Measurements from ENCODE around the gene HPS4. TPM values are rescaled to one million over a fixed set of nuclear protein-coding genes. Genes with fewer than 3 reads are reported as not detected.

The HPS4 gene
- total RNA-seq, 1 donor from 2014 or later, result 55.1 TPM

DNA sequence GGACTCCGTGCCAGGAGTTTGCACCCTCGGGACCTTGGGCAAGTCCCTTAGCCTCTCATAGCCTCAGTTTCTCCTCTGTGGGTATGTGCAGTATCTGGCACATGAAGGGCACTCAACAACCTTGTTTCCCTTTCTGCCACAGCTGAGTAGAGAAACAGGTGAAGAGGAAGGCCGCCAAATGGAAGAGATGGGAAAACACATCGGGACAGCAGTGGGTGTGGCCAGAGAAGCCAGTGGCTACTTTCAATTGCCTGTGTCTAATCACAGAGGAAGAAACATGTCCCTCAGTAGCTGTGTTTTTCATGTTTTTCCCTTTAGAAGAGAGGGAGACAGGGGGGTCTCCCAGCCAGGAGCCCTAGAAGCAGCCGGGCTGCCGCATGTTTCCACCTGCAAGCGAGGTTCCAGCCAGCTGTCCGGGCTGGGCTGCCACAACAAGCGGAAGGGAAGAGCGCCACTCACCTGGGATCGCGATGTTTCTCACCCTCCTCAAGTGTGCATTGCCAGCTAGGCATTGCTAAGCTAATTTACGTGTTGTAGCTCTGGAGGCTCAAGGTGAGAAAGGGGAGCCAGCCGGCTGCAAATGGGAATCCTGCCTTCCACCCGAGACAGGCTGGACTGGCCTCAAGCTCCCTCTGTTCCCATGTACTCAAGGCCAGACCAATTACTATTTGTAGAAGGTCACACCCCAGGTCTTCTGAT is 37.9 kb downstream of the HPS4 start:
- peaks cover 46% of the 10 kb centered on the region for H3K4me1 Mint-ChIP-seq (ENCODE audit: low read depth, unreplicated experiment)
- peaks cover 13% of the 10 kb centered on the region for H3K27me3 Mint-ChIP-seq (ENCODE audit: unreplicated experiment)
- TF ChIP-seq, protein P1, sequence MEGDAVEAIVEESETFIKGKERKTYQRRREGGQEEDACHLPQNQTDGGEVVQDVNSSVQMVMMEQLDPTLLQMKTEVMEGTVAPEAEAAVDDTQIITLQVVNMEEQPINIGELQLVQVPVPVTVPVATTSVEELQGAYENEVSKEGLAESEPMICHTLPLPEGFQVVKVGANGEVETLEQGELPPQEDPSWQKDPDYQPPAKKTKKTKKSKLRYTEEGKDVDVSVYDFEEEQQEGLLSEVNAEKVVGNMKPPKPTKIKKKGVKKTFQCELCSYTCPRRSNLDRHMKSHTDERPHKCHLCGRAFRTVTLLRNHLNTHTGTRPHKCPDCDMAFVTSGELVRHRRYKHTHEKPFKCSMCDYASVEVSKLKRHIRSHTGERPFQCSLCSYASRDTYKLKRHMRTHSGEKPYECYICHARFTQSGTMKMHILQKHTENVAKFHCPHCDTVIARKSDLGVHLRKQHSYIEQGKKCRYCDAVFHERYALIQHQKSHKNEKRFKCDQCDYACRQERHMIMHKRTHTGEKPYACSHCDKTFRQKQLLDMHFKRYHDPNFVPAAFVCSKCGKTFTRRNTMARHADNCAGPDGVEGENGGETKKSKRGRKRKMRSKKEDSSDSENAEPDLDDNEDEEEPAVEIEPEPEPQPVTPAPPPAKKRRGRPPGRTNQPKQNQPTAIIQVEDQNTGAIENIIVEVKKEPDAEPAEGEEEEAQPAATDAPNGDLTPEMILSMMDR (IDR thresholded peaks at IDR 0.05; ENCODE audit: partially characterized antibody, unreplicated experiment), result no peak
- peaks cover 5% of the 10 kb centered on the region for H3K9me3 Mint-ChIP-seq (ENCODE audit: unreplicated experiment)
- H3K27ac Mint-ChIP-seq (ENCODE audit: unreplicated experiment), result no peak overlapping the region
- no peak for DNase-seq
- H3K36me3 Mint-ChIP-seq (ENCODE audit: unreplicated experiment), result no peaks in the 10 kb centered on the region
- peak overlapping the region; percentile 56 for H3K4me3 Mint-ChIP-seq (ENCODE audit: unreplicated experiment)

DNA sequence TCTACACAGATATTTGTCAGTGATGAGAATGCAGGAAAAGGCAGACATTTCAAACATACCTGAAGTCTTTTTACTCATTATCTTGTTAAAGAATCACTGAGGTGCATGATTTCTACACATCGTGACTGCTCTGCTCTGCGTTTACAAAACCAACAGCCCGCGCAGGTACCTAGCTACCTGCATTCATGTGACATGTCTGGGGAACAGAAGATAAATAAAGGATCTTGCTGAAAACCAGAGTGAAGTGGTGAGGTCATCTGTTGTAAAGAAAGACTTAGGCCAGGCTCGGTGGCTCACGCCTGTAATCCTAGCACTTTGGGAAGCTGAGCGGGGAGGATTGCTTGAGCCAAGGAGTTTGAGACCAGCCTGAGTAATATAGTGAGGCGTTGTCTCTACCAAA is 38.8 kb downstream of the HPS4 start:
- no peak overlapping the region for H3K27ac Mint-ChIP-seq (ENCODE audit: unreplicated experiment)
- H3K4me3 Mint-ChIP-seq (ENCODE audit: unreplicated experiment), result peak overlapping the region; percentile 56
- DNase-seq, result no peak
- H3K27me3 Mint-ChIP-seq (ENCODE audit: unreplicated experiment), result peaks cover 13% of the 10 kb centered on the region
- TF ChIP-seq, protein P1 (IDR thresholded peaks at IDR 0.05; ENCODE audit: partially characterized antibody, unreplicated experiment), result no peak
- H3K36me3 Mint-ChIP-seq (ENCODE audit: unreplicated experiment), result no peaks in the 10 kb centered on the region
- peaks cover 5% of the 10 kb centered on the region for H3K9me3 Mint-ChIP-seq (ENCODE audit: unreplicated experiment)
- H3K4me1 Mint-ChIP-seq (ENCODE audit: low read depth, unreplicated experiment), result peaks cover 44% of the 10 kb centered on the region

DNA sequence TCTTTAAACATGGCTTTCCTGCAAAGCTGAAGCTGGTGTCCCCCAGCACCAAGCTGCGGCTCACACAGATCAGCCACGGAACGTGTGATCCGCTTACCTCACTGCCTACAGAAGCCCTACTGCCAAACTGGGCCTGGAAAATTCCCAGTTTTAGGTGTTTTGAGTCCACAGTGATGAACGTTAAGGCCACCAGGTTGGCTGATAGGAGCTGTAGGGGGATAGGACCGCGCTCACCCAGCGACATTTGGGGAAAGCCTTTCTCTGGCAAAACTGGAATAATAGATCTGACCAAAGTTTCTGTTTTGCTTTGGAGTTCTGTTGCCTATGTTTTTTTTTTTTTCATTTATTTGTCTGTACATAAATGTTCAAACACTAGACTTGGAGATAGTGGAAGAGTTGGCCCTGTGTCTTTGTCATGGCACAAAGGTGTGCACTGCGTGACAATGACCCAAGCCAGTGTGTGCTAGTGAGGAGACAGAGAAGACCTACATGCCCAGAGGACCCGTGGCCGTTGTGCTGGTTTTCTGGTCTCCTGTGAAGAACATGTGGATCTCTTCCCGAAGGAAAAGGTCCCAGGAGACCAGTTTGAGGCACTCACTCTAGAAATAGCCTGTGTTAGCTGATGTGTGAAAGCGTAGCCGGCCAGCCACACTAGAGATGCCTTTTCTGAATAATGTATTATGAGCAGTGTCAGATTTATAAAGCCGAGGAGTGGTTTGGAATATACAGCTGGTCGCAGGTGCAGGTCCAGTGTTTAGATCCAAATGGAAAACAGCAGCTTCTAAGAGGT is 39.5 kb downstream of the HPS4 start:
- H3K36me3 Mint-ChIP-seq (ENCODE audit: unreplicated experiment), result no peaks in the 10 kb centered on the region
- DNase-seq, result no peak
- H3K27ac Mint-ChIP-seq (ENCODE audit: unreplicated experiment), result peak overlapping the region; percentile 0
- TF ChIP-seq, protein P1 (IDR thresholded peaks at IDR 0.05; ENCODE audit: partially characterized antibody, unreplicated experiment), result no peak
- H3K27me3 Mint-ChIP-seq (ENCODE audit: unreplicated experiment), result peaks cover 13% of the 10 kb centered on the region
- H3K9me3 Mint-ChIP-seq (ENCODE audit: unreplicated experiment), result peaks cover 5% of the 10 kb centered on the region
- peaks cover 44% of the 10 kb centered on the region for H3K4me1 Mint-ChIP-seq (ENCODE audit: low read depth, unreplicated experiment)
- H3K4me3 Mint-ChIP-seq (ENCODE audit: unreplicated experiment), result peak overlapping the region; percentile 33

DNA sequence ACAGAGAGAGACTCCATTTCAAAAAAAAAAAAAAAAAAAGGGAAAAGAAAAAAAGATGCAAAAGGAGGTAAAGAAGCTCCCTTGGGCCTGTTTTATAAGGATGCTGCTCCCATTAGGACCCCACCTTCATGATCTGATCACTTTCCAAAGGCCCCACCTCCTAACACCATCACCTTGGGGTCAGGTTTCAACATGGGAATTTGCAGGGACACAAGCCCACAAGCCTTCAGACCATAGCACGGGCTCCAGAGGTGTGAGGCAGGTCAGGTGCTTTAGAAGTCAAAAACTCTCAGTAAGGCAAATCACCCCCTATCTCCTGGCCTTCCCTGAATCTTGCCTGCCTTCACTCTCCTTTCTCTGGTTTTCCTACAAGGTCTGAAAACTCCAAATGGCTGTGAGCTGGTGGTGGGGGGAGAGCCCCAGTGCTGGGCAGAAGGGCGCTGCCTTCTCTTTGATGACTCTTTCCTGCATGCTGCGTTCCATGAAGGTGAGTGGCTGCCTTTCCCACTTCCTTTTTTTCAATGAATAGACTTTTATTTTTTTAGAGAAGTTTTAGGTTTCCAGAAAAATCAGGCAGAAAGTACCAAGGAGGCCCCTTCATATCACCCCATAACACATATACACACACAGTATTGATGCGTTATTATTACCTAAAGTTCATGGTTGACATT is 41.4 kb downstream of the HPS4 start:
- no peaks in the 10 kb centered on the region for H3K36me3 Mint-ChIP-seq (ENCODE audit: unreplicated experiment)
- no peak overlapping the region for H3K4me3 Mint-ChIP-seq (ENCODE audit: unreplicated experiment)
- no peak overlapping the region for H3K27ac Mint-ChIP-seq (ENCODE audit: unreplicated experiment)
- peaks cover 35% of the 10 kb centered on the region for H3K4me1 Mint-ChIP-seq (ENCODE audit: low read depth, unreplicated experiment)
- TF ChIP-seq, protein P1 (IDR thresholded peaks at IDR 0.05; ENCODE audit: partially characterized antibody, unreplicated experiment), result no peak
- peaks cover 11% of the 10 kb centered on the region for H3K27me3 Mint-ChIP-seq (ENCODE audit: unreplicated experiment)
- no peak for DNase-seq
- no peaks in the 10 kb centered on the region for H3K9me3 Mint-ChIP-seq (ENCODE audit: unreplicated experiment)
